HFF-Myc (cell line): ENCODE results near the gene ASB18.

Experiments used
- DNase-seq: peaks from one replicate; pipeline ENCODE4 v3.0.0-alpha.2; 2011; ENCODE audit warnings: low read depth; ENCODE audit errors: extremely low read depth
- H3K4me3 ChIP-seq: replicated peaks from 2 replicates; pipeline ENCODE4 v1.5.1; 2011; ENCODE audit warnings: low read depth, mild to moderate bottlenecking, control low read depth, low read length
- CTCF ChIP-seq: IDR thresholded peaks from 2 replicates; pipeline ENCODE4 v1.5.1; 2012; ENCODE audit warnings: mild to moderate bottlenecking, low read depth, low read length, control low read depth; ENCODE audit errors: missing control alignments

Gene ASB18

GRCh38 chr2:236254674-236255073 is 9.5 kb downstream of the ASB18 start:
- no peak for DNase-seq
- H3K4me3 ChIP-seq = no peak overlapping the region

GRCh38 chr2:236254001-236254400 is 10.2 kb downstream of the ASB18 start:
- H3K4me3 ChIP-seq = no peak overlapping the region
- TF ChIP-seq CTCF = no peak
- no peak for DNase-seq

More at GRCh38 chr2:236254674-236255073, 9.5 kb downstream of the ASB18 start:
- TF ChIP-seq CTCF = no peak

- DNase-seq = no peak
- no peak for TF ChIP-seq CTCF
- H3K4me3 ChIP-seq = no peak overlapping the region
Measured at GRCh38 chr2:236252602-236253001, 11.6 kb downstream of the ASB18 start.

- no peak for TF ChIP-seq CTCF
- DNase-seq = no peak
- H3K4me3 ChIP-seq = no peak overlapping the region
Measured at GRCh38 chr2:236250909-236251579, 13.2 kb downstream of the ASB18 start.

- H3K4me3 ChIP-seq = no peak overlapping the region
- no peak for DNase-seq
- TF ChIP-seq CTCF = no peak
Measured at GRCh38 chr2:236250286-236250685, 13.9 kb downstream of the ASB18 start.

DNA sequence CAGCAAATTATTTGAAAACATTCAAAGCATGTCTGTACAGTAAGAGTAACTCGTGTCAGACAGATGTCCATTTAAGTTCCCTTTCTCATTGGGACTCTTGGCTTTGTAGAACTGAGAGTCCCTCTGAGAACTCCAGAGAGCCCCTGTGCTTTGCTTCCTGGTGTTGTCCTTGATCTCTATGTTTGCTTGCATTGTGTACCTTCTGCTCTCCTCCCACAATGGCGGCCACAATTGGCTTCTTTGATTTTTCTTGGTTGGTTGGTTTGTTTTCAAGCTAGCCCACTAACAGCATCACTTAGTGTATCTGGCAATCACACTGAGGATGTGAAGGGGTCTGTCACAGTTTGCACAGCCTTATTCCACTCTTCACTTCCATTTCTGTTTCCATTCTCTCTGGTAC is 15.1 kb downstream of the ASB18 start:
- TF ChIP-seq CTCF = no peak
- DNase-seq = no peak
- no peak overlapping the region for H3K4me3 ChIP-seq

GRCh38 chr2:236246711-236247246 is 17.4 kb downstream of the ASB18 start:
- TF ChIP-seq CTCF = no peak
- H3K4me3 ChIP-seq = no peak overlapping the region
- no peak for DNase-seq
